Keratinocyte (primary cell): ENCODE measurements around the gene LHFPL3. TPM values are rescaled to one million over a fixed set of nuclear protein-coding genes. Genes with fewer than 3 reads are reported as not detected.

Experiments
- DNase-seq: peaks from one replicate; pipeline ENCODE4 v3.0.0-alpha.2; 2011; ENCODE audit warnings: low read depth, missing footprints, low spot score
- FAIRE-seq: peaks from 2 replicates; lab custom pipeline; 2011; peaks lifted over from hg19 to GRCh38; lab: Jason Lieb, UNC
- H2AFZ ChIP-seq: 2 replicates; pipeline ENCODE4 v1.6.0; 2012; ENCODE audit warnings: low read length, control low read depth, inconsistent platforms; ENCODE audit not compliant: control insufficient read depth
- H3K27ac ChIP-seq: 2 replicates; pipeline ENCODE4 v1.5.1; 2011; ENCODE audit warnings: low read length; ENCODE audit not compliant: control insufficient read depth, insufficient read depth
- H3K27me3 ChIP-seq: 3 replicates; pipeline ENCODE4 v1.6.0; 2011; ENCODE audit warnings: low read length; ENCODE audit not compliant: control insufficient read depth, insufficient read depth; ENCODE audit errors: extremely low read depth
- H3K36me3 ChIP-seq, 2 experiments: 2 replicates in 1 of 2; 3 replicates in 1 of 2; pipeline ENCODE4 v1.5.1; 2011; ENCODE audit warnings: low read length in 2 of 2, mild to moderate bottlenecking in 1 of 2; ENCODE audit not compliant: control insufficient read depth in 2 of 2, insufficient read depth in 2 of 2; ENCODE audit errors: extremely low read depth in 1 of 2
- H3K4me1 ChIP-seq: 3 replicates; pipeline ENCODE4 v1.5.1; 2011; ENCODE audit warnings: low read length; ENCODE audit not compliant: control insufficient read depth, insufficient read depth; ENCODE audit errors: extremely low read depth
- H3K4me2 ChIP-seq: 3 replicates; pipeline ENCODE4 v1.6.0; 2011; ENCODE audit warnings: low read depth, low read length; ENCODE audit not compliant: control insufficient read depth, insufficient read depth; ENCODE audit errors: extremely low read depth
- H3K4me3 ChIP-seq, 3 experiments: fragments of 200-600 bp in 1 of 3; sonication (generic) in 1 of 3; 2 replicates in 2 of 3; 3 replicates in 1 of 3; pipeline ENCODE4 v1.5.1; 2011 to 2016; ENCODE audit warnings: low read length in 3 of 3, mild to moderate bottlenecking in 3 of 3, control low read depth in 2 of 3, inconsistent platforms in 1 of 3, low read depth in 1 of 3, mixed read lengths in 1 of 3, mixed run types in 1 of 3, moderate library complexity in 1 of 3; ENCODE audit not compliant: control insufficient read depth in 2 of 3, insufficient read depth in 2 of 3; ENCODE audit errors: extremely low read depth in 1 of 3
- H3K79me2 ChIP-seq: 2 replicates; pipeline ENCODE4 v1.6.0; 2012; ENCODE audit warnings: low read length; ENCODE audit not compliant: control insufficient read depth, insufficient read depth
- H3K9ac ChIP-seq: 3 replicates; pipeline ENCODE4 v1.6.0; 2011; ENCODE audit warnings: low read length; ENCODE audit not compliant: control insufficient read depth, insufficient read depth; ENCODE audit errors: extremely low read depth
- H3K9me1 ChIP-seq: 3 replicates; pipeline ENCODE4 v1.6.0; 2011; ENCODE audit warnings: low read length; ENCODE audit not compliant: control insufficient read depth, insufficient read depth; ENCODE audit errors: extremely low read depth
- H3K9me3 ChIP-seq: 2 replicates; pipeline ENCODE4 v1.5.1; 2012; ENCODE audit warnings: low read depth, low read length; ENCODE audit not compliant: control insufficient read depth
- H4K20me1 ChIP-seq: 3 replicates; pipeline ENCODE4 v1.6.0; 2011; ENCODE audit warnings: low read length; ENCODE audit not compliant: control insufficient read depth, insufficient read depth; ENCODE audit errors: extremely low read depth
- EZH2 ChIP-seq: IDR thresholded peaks from one replicate; pipeline ENCODE4 v1.6.1; 2012; ENCODE audit warnings: inconsistent platforms, mild to moderate bottlenecking, low read length, moderate library complexity
- dilution Hi-C: fragments of 300-500 bp; cut with MboI; formaldehyde crosslinking; loops from one replicate; pipeline ENCODE4 v1.7.0; 2020; ENCODE audit warnings: low sequenced_read_pairs; ENCODE audit not compliant: extremely low pct_ligation_motif_present
- polyA plus RNA-seq, 5 experiments: library from polyadenylated mRNA; depleted of rRNA in 3 of 5; stranded (reverse) in 3 of 5; stranded (forward) in 1 of 5; unstranded in 1 of 5; fragments of >200 nt; gene quantifications; 1 replicate in 1 of 5; 2 replicates in 3 of 5; 3 replicates in 1 of 5; pipeline versions ENCODE4 v1.2.1 to v1.2.3, GENCODE V29; 2011 to 2012; ENCODE audit warnings: missing spikeins in 2 of 5, low read depth in 1 of 5, low replicate concordance in 1 of 5
- TF ChIP-seq, protein P1 (sequence below), 3 experiments: IDR thresholded peaks in 1 of 3; conservative IDR thresholded peaks in 1 of 3; optimal IDR thresholded peaks in 1 of 3; 2 replicates in 2 of 3; 3 replicates in 1 of 3; pipeline versions ENCODE3 to v1.5.1; 2011; ENCODE audit warnings: low read length in 3 of 3, mild to moderate bottlenecking in 3 of 3, moderate library complexity in 2 of 3, control low read depth in 1 of 3, inconsistent platforms in 1 of 3; ENCODE audit not compliant: insufficient read depth in 2 of 3; ENCODE audit errors: extremely low read depth in 1 of 3

Gene LHFPL3
- polyA plus RNA-seq, 1 donor (not counting 4 experiments of a cell fraction or from before 2014, with no cell fraction given) = not detected

- Histone ChIP-seq H3K4me2 (no peak overlapping the region), H3K4me3 (no peak overlapping the region), H3K27ac (no peak overlapping the region), H3K79me2 (no peaks in the 10 kb centered on the region), H4K20me1 (no peaks in the 10 kb centered on the region), H3K27me3 (no peaks in the 10 kb centered on the region), H3K36me3 (no peaks in the 10 kb centered on the region), H2AFZ (no peak overlapping the region), H3K9me1 (no peaks in the 10 kb centered on the region), H3K9me3 (no peaks in the 10 kb centered on the region), H3K9ac (no peak overlapping the region), H3K4me1 (no peaks in the 10 kb centered on the region)
- no peak for FAIRE-seq
- no peak for DNase-seq
- TF ChIP-seq EZH2 = no peak
- TF ChIP-seq, protein P1, sequence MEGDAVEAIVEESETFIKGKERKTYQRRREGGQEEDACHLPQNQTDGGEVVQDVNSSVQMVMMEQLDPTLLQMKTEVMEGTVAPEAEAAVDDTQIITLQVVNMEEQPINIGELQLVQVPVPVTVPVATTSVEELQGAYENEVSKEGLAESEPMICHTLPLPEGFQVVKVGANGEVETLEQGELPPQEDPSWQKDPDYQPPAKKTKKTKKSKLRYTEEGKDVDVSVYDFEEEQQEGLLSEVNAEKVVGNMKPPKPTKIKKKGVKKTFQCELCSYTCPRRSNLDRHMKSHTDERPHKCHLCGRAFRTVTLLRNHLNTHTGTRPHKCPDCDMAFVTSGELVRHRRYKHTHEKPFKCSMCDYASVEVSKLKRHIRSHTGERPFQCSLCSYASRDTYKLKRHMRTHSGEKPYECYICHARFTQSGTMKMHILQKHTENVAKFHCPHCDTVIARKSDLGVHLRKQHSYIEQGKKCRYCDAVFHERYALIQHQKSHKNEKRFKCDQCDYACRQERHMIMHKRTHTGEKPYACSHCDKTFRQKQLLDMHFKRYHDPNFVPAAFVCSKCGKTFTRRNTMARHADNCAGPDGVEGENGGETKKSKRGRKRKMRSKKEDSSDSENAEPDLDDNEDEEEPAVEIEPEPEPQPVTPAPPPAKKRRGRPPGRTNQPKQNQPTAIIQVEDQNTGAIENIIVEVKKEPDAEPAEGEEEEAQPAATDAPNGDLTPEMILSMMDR (optimal IDR thresholded peaks at IDR 0.05 in 1 of 3, IDR thresholded peaks at IDR 0.05 in 1 of 3, conservative IDR thresholded peaks at IDR 0.05 in 1 of 3; ENCODE audit: extremely low read depth in 1 of 3, insufficient read depth in 2 of 3, low read length in 3 of 3) = no peak
- dilution Hi-C loops = no loop called here
Observed at GRCh38 chr7:104794589-104794988, 466.2 kb downstream of the LHFPL3 start.

- Histone ChIP-seq H3K9me1 (no peaks in the 10 kb centered on the region), H4K20me1 (no peaks in the 10 kb centered on the region), H3K27me3 (no peaks in the 10 kb centered on the region), H3K9me3 (no peaks in the 10 kb centered on the region), H3K79me2 (no peaks in the 10 kb centered on the region), H3K4me2 (no peak overlapping the region), H3K27ac (no peak overlapping the region), H3K4me1 (no peaks in the 10 kb centered on the region), H3K4me3 (no peak overlapping the region), H2AFZ (no peak overlapping the region), H3K9ac (no peak overlapping the region), H3K36me3 (no peaks in the 10 kb centered on the region)
- no peak for TF ChIP-seq EZH2
- TF ChIP-seq, protein P1 (optimal IDR thresholded peaks at IDR 0.05 in 1 of 3, IDR thresholded peaks at IDR 0.05 in 1 of 3, conservative IDR thresholded peaks at IDR 0.05 in 1 of 3; ENCODE audit: extremely low read depth in 1 of 3, insufficient read depth in 2 of 3, low read length in 3 of 3) = no peak
- dilution Hi-C loops = no loop called here
- FAIRE-seq (no peak), DNase-seq (no peak)
Observed at GRCh38 chr7:104795086-104795485, 466.7 kb downstream of the LHFPL3 start.
